Measurements from ENCODE around the gene GPD2.

DNA sequence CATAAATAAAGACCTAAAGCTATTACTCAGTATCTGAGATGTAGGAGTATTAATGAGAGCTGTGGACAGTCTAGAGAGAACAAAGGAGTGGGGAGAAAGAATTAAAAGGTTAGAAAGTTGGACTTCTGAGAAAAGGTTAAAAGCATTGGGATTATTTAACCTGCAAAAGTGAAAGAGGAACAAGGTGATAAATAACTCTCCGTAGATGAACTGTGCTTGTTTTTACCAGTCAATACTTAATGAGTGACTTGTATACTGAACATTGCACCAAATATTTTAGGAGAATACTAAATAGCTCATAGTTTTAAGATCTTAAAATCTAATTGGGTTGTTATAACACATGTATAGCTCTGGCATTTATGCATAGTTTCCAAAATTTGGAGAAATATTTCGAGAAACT, 137.5 kb downstream of the GPD2 start:
- TF ChIP-seq, protein P1, sequence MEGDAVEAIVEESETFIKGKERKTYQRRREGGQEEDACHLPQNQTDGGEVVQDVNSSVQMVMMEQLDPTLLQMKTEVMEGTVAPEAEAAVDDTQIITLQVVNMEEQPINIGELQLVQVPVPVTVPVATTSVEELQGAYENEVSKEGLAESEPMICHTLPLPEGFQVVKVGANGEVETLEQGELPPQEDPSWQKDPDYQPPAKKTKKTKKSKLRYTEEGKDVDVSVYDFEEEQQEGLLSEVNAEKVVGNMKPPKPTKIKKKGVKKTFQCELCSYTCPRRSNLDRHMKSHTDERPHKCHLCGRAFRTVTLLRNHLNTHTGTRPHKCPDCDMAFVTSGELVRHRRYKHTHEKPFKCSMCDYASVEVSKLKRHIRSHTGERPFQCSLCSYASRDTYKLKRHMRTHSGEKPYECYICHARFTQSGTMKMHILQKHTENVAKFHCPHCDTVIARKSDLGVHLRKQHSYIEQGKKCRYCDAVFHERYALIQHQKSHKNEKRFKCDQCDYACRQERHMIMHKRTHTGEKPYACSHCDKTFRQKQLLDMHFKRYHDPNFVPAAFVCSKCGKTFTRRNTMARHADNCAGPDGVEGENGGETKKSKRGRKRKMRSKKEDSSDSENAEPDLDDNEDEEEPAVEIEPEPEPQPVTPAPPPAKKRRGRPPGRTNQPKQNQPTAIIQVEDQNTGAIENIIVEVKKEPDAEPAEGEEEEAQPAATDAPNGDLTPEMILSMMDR (IDR thresholded peaks at IDR 0.05): no peak
- no peak for TF ChIP-seq POLR2A (IDR thresholded peaks at IDR 0.05)

Measured in breast epithelium (tissue), 3 donors.